IMR-90 (cell line): ENCODE measurements around the gene MPIG6B.

Source experiments
- FOS ChIP-seq: fragments of 150-350 bp; IDR thresholded peaks from 2 replicates; pipeline ENCODE4 v1.6.1; 2016; ENCODE audit warnings: low read depth, low read length
- MXI1 ChIP-seq: IDR thresholded peaks from 2 replicates; pipeline ENCODE4 v1.6.1; 2012; ENCODE audit warnings: low read depth, mild to moderate bottlenecking, low read length, moderate library complexity, borderline replicate concordance
- POLR2A ChIP-seq: IDR thresholded peaks from 2 replicates; pipeline ENCODE4 v1.6.1; 2012; ENCODE audit warnings: mild to moderate bottlenecking, low read depth, low read length
- RAD21 ChIP-seq: IDR thresholded peaks from 2 replicates; pipeline ENCODE4 v1.6.1; 2012; ENCODE audit warnings: low read length, improper control_type of control experiment
- RCOR1 ChIP-seq: IDR thresholded peaks from 2 replicates; pipeline ENCODE4 v1.6.1; 2012; ENCODE audit warnings: mild to moderate bottlenecking, low read length, improper control_type of control experiment; ENCODE audit not compliant: insufficient replicate concordance
- RFX5 ChIP-seq: IDR thresholded peaks from 2 replicates; pipeline ENCODE4 v1.8.0; 2012; ENCODE audit warnings: low read depth, mild to moderate bottlenecking, low read length, moderate library complexity
- TF ChIP-seq, protein P1 (sequence below): conservative IDR thresholded peaks from 2 replicates; pipeline ENCODE4 v1.5.1; 2012; ENCODE audit warnings: mild to moderate bottlenecking, low read depth, low read length, improper control_type of control experiment
- TF ChIP-seq, protein P2 (sequence below): fragments of 150-350 bp; IDR thresholded peaks from 2 replicates; pipeline ENCODE4 v1.6.1; 2017; ENCODE audit warnings: mild to moderate bottlenecking, antibody characterized with exemption, low read length, low read depth

DNA sequence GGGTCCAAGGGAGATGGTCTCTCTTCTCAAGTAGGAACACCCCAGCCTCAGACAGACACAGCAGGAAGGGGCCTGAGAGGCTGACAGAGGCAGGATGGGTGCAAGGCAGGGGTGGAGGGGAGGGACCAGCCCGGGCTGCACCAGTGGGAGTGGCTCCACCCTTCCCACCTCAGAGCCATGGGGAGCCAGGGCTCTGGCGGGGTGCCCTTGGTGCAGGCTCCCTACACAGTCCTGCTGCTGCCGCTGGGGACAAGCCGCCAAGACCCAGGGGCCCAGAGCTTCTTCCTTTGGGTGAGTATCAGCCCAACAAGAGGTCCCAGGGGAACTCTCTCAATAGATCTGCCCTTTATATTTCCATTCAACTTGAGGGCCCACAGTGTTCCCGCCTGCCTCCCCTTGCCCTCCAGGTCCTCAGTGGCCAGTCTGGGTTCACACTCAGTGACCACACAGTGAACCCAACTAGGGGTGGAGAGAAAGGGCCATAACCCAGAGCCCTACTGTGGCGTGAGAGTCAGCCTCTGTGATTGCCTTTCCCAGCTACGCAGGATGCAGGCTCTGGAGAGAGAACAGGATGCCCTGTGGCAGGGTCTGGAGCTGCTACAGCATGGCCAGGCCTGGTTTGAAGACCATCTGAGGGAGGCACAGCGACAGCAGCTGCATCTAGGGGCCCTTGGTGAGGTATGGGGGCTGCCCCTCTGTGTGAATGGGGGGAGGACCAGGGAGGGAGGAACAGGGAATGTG lies 39.9 kb downstream of the MPIG6B start:
- TF ChIP-seq POLR2A (no peak), MXI1 (no peak), RCOR1 (no peak), FOS (no peak), RAD21 (no peak), RFX5 (no peak)
- TF ChIP-seq, protein P1, sequence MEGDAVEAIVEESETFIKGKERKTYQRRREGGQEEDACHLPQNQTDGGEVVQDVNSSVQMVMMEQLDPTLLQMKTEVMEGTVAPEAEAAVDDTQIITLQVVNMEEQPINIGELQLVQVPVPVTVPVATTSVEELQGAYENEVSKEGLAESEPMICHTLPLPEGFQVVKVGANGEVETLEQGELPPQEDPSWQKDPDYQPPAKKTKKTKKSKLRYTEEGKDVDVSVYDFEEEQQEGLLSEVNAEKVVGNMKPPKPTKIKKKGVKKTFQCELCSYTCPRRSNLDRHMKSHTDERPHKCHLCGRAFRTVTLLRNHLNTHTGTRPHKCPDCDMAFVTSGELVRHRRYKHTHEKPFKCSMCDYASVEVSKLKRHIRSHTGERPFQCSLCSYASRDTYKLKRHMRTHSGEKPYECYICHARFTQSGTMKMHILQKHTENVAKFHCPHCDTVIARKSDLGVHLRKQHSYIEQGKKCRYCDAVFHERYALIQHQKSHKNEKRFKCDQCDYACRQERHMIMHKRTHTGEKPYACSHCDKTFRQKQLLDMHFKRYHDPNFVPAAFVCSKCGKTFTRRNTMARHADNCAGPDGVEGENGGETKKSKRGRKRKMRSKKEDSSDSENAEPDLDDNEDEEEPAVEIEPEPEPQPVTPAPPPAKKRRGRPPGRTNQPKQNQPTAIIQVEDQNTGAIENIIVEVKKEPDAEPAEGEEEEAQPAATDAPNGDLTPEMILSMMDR: no peak
- TF ChIP-seq, protein P2, sequence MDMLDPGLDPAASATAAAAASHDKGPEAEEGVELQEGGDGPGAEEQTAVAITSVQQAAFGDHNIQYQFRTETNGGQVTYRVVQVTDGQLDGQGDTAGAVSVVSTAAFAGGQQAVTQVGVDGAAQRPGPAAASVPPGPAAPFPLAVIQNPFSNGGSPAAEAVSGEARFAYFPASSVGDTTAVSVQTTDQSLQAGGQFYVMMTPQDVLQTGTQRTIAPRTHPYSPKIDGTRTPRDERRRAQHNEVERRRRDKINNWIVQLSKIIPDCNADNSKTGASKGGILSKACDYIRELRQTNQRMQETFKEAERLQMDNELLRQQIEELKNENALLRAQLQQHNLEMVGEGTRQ: no peak
